B cell (primary cell): ENCODE results near the gene BEAN1. TPM values are rescaled to one million over a fixed set of nuclear protein-coding genes. Genes with fewer than 3 reads are reported as not detected.

Source experiments
- ATAC-seq: fragments of 200-7000 bp; cut with Tn5 transposase; one replicate; pipeline ENCODE4 v1.10.0; 2021; ENCODE audit warnings: low read depth, mild to moderate bottlenecking, moderate number of reproducible peaks, moderate library complexity
- CTCF ChIA-PET: fragments of 350-600 bp; sonication (Branson Sonifier 250); formaldehyde crosslinking; loops from one replicate; lab custom pipeline; 2021; ENCODE audit warnings: antibody characterized with exemption, inconsistent platforms; lab: Charles Lee
- POLR2A ChIA-PET: fragments of 350-600 bp; sonication (Branson Sonifier 250); formaldehyde crosslinking; loops from one replicate; lab custom pipeline; 2021; ENCODE audit warnings: antibody characterized with exemption; lab: Charles Lee
- DNase-seq: peaks from one replicate; pipeline ENCODE4 v3.0.0; 2013
- H2AFZ ChIP-seq: 2 replicates; pipeline ENCODE4 v1.6.1; 2012; ENCODE audit warnings: mild to moderate bottlenecking, low read depth, low read length; ENCODE audit not compliant: insufficient read depth, poor library complexity, severe bottlenecking
- H3K27ac ChIP-seq, 2 donors: 1 replicate in 1 of 2; 2 replicates in 1 of 2; pipeline ENCODE4 v1.5.1; 2012 to 2013; ENCODE audit warnings: low read length in 2 of 2, mild to moderate bottlenecking in 2 of 2, moderate library complexity in 1 of 2
- H3K27me3 ChIP-seq, 4 experiments: fragments of 200-600 bp in 1 of 4; sonication (generic) in 1 of 4; replicated peaks in 1 of 4; 1 replicate in 2 of 4; 2 replicates in 2 of 4; pipeline versions ENCODE4 v1.6.1 to v1.7.0; 2013 to 2016; ENCODE audit warnings: low read length in 3 of 4, mild to moderate bottlenecking in 2 of 4, mixed read lengths in 1 of 4, moderate library complexity in 1 of 4; ENCODE audit not compliant: insufficient read depth in 4 of 4, control insufficient read depth in 3 of 4; ENCODE audit errors: control extremely low read depth in 1 of 4
- H3K36me3 ChIP-seq, 2 experiments: replicated peaks in 1 of 2; 1 replicate in 1 of 2; 2 replicates in 1 of 2; pipeline versions ENCODE4 v1.6.1 to v1.7.1; 2013; ENCODE audit warnings: low read length in 1 of 2; ENCODE audit not compliant: insufficient read depth in 2 of 2, control insufficient read depth in 1 of 2; ENCODE audit errors: control extremely low read depth in 1 of 2, extremely low read depth in 1 of 2
- H3K4me1 ChIP-seq, 2 donors: fragments of 200-600 bp in 1 of 2; sonication (generic) in 1 of 2; 1 replicate in 1 of 2; 2 replicates in 1 of 2; pipeline versions ENCODE4 v1.5.1 to v1.6.1; 2013 to 2017; ENCODE audit warnings: low read length in 2 of 2; ENCODE audit not compliant: control insufficient read depth in 2 of 2, insufficient read depth in 2 of 2
- H3K4me2 ChIP-seq: replicated peaks from 2 replicates; pipeline ENCODE3; 2012; ENCODE audit warnings: mild to moderate bottlenecking, low read depth, low read length; ENCODE audit not compliant: poor library complexity, severe bottlenecking
- H3K4me3 ChIP-seq, 5 experiments: fragments of 200-600 bp in 1 of 5; sonication (generic) in 1 of 5; 1 replicate in 3 of 5; 2 replicates in 2 of 5; pipeline versions ENCODE4 v1.5.1 to v1.7.0; 2011 to 2016; ENCODE audit warnings: low read length in 4 of 5, mild to moderate bottlenecking in 4 of 5, low read depth in 2 of 5, control low read depth in 1 of 5, moderate library complexity in 1 of 5; ENCODE audit not compliant: insufficient read depth in 1 of 5; ENCODE audit errors: control extremely low read depth in 1 of 5, extremely low read depth in 1 of 5
- H3K79me2 ChIP-seq: fragments of 200-600 bp; sonication (generic); one replicate; pipeline ENCODE4 v1.6.0; 2016; ENCODE audit warnings: low read length; ENCODE audit not compliant: control insufficient read depth, insufficient read depth
- H3K9ac ChIP-seq: fragments of 200-600 bp; sonication (generic); 2 replicates; pipeline ENCODE4 v1.6.1; 2017; ENCODE audit warnings: mild to moderate bottlenecking, low read length, moderate library complexity
- H3K9me3 ChIP-seq, 3 donors: one replicate each; pipeline versions ENCODE4 v1.6.1 to v1.7.1; 2013; ENCODE audit warnings: low read length in 2 of 3; ENCODE audit not compliant: control insufficient read depth in 2 of 3, insufficient read depth in 1 of 3; ENCODE audit errors: control extremely low read depth in 1 of 3
- H4K20me1 ChIP-seq: 2 replicates; pipeline ENCODE4 v1.6.0; 2012; ENCODE audit warnings: mild to moderate bottlenecking, low read length; ENCODE audit not compliant: insufficient read depth, control insufficient read depth, poor library complexity, severe bottlenecking
- H3K27ac Mint-ChIP-seq: one replicate; pipeline ENCODE4 v1.8.0; 2021; ENCODE audit warnings: mixed read lengths
- H3K27me3 Mint-ChIP-seq: one replicate; pipeline ENCODE4 v1.8.0; 2021; ENCODE audit warnings: mixed read lengths
- H3K4me1 Mint-ChIP-seq: one replicate; pipeline ENCODE4 v1.8.0; 2021; ENCODE audit warnings: mixed read lengths
- H3K4me3 Mint-ChIP-seq: one replicate; pipeline ENCODE4 v1.8.0; 2021; ENCODE audit warnings: mixed read lengths
- H3K9me3 Mint-ChIP-seq: one replicate; pipeline ENCODE4 v1.8.0; 2022; ENCODE audit warnings: mixed read lengths; ENCODE audit not compliant: insufficient read depth
- EZH2 ChIP-seq: IDR thresholded peaks from 2 replicates; pipeline ENCODE4 v1.6.1; 2012; ENCODE audit warnings: borderline replicate concordance, low read depth, mild to moderate bottlenecking, moderate library complexity, low read length; ENCODE audit not compliant: insufficient read depth, poor library complexity, severe bottlenecking
- WGBS: methylation state at CpG from one replicate; pipeline ENCODE4 v1.1.5; 2013; ENCODE audit warnings: missing lambda C conversion rate; ENCODE audit not compliant: insufficient coverage; 5-methylcytosine and 5-hydroxymethylcytosine counted together
- intact Hi-C: fragments of 100-400 bp; cut with micrococcal nuclease; formaldehyde crosslinking; loops from one replicate; pipeline ENCODE4 v1.10.0; 2022
- polyA plus RNA-seq: library from polyadenylated mRNA; depleted of rRNA; stranded (reverse); fragments of >200 nt; gene quantifications from 2 replicates; pipeline ENCODE4 v1.2.3, GENCODE V29; 2012
- total RNA-seq, 2 donors: library from RNA; stranded (reverse); fragments of 120-200 nt in 1 of 2; gene quantifications; 1 replicate in 1 of 2; 2 replicates in 1 of 2; pipeline versions ENCODE4 v1.2.3 to v1.2.4, GENCODE V29; 2013 to 2022
- TF ChIP-seq, protein P1 (sequence below): fragments of 200-600 bp; IDR thresholded peaks from one replicate; pipeline ENCODE4 v1.8.0; 2022; ENCODE audit warnings: antibody characterized with exemption, mild to moderate bottlenecking

Gene BEAN1
- total and polyA plus RNA-seq, 2 donors (not counting 1 experiment from before 2014, with no cell fraction given), result not detected

DNA sequence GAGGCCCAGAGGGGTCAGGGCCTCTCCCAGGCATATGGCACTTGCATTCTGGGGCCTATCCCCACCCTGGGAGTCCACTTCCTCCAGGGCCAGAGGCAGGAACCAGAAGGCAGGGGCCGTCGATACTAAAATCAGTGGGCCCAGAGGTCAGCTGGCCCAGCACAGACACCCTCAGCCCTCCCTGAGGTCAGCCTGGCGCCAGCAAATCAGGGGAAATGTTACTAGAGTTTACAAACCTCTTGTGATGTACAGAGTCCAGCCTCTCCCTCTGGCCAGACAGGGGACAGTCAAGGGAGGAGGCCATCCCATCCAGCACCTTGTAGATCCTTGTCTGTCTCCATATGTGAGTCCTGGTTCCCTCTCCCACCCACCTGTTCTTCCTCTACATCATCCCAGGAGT is 49.8 kb upstream of the BEAN1 start:
- Histone ChIP-seq H3K36me3 (no peaks in the 10 kb centered on the region), H3K4me2 (no peak overlapping the region), H3K27ac (no peak overlapping the region), H3K4me3 (no peak overlapping the region), H3K9me3 (no peaks in the 10 kb centered on the region), H3K4me1 (no peaks in the 10 kb centered on the region), H4K20me1 (no peaks in the 10 kb centered on the region), H3K9ac (no peak overlapping the region), H2AFZ (no peak overlapping the region), H3K27me3 (peaks cover 0 to 8% (median 0%) of the 10 kb centered on the region in 4 experiments), H3K79me2 (no peaks in the 10 kb centered on the region)
- Mint-ChIP-seq H3K9me3 (peaks cover 9% of the 10 kb centered on the region), H3K4me1 (no peaks in the 10 kb centered on the region), H3K27ac (no peak overlapping the region), H3K4me3 (no peak overlapping the region), H3K27me3 (peaks cover 9% of the 10 kb centered on the region)
- ChIA-PET CTCF (no interaction called here), POLR2A (no interaction called here)
- DNase-seq, result no peak
- intact Hi-C loops, result no loop called here
- TF ChIP-seq, protein P1, sequence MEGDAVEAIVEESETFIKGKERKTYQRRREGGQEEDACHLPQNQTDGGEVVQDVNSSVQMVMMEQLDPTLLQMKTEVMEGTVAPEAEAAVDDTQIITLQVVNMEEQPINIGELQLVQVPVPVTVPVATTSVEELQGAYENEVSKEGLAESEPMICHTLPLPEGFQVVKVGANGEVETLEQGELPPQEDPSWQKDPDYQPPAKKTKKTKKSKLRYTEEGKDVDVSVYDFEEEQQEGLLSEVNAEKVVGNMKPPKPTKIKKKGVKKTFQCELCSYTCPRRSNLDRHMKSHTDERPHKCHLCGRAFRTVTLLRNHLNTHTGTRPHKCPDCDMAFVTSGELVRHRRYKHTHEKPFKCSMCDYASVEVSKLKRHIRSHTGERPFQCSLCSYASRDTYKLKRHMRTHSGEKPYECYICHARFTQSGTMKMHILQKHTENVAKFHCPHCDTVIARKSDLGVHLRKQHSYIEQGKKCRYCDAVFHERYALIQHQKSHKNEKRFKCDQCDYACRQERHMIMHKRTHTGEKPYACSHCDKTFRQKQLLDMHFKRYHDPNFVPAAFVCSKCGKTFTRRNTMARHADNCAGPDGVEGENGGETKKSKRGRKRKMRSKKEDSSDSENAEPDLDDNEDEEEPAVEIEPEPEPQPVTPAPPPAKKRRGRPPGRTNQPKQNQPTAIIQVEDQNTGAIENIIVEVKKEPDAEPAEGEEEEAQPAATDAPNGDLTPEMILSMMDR, result no peak
- TF ChIP-seq EZH2, result no peak
- no peak for ATAC-seq
- 93% methylated on average over 3 of the region's 3 CpGs for WGBS

DNA sequence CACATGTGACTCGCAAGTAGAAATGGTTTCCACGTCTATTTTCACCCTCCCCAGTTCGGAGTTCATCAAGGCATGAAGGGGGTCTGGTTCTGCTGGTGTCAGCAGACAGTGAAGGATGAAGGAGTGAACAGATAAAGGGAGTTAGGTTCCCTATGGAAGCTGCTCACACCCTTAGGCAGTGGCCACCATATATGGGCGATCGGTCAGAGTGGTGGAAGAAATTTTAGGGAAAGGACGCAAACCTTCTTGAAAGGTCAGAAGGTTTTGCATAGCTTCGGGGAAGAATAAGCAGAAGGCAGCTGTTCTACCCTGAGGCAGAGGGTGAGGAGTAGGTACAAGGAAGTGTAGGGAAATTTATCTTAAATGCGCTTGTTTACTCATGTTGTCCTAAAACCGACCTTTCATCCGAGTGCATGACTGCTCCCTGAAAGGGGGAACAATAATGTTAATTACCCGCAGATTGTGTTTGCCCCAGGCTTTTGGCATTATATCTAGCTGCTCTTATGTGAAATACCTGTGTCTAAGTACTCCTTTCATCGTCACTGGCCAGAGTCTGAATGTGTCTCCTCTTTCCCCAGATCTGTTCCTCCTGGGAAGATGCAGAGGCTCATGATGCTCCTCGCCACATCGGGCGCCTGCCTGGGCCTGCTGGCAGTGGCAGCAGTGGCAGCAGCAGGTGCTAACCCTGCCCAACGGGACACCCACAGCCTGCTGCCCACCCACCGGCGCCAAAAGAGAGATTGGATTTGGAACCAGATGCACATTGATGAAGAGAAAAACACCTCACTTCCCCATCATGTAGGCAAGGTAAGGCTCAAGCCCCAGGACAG is 48.1 kb upstream of the BEAN1 start:
- H3K27ac ChIP-seq, result no peak overlapping the region
- no peaks in the 10 kb centered on the region for H4K20me1 ChIP-seq
- no peak overlapping the region for H3K4me2 ChIP-seq
- no peak overlapping the region for H2AFZ ChIP-seq
- H3K4me1 ChIP-seq, result no peaks in the 10 kb centered on the region
- H3K27me3 ChIP-seq, result peaks cover 0 to 5% (median 0%) of the 10 kb centered on the region in 4 experiments
- DNase-seq, result no peak
- intact Hi-C loops, result no loop called here
- no peaks in the 10 kb centered on the region for H3K9me3 ChIP-seq
- no peak for ATAC-seq
- 88% methylated on average over 14 of the region's 18 CpGs for WGBS
- Mint-ChIP-seq H3K9me3 (peaks cover 9% of the 10 kb centered on the region), H3K27me3 (peaks cover 9% of the 10 kb centered on the region), H3K4me3 (no peak overlapping the region), H3K4me1 (no peaks in the 10 kb centered on the region), H3K27ac (no peak overlapping the region)
- ChIA-PET CTCF (interaction anchor here (0.6 to 1.0 kb wide), 2 partner anchors 20 to 22 kb away, joined by 3 read pairs; no protein-coding TSS in a partner anchor), POLR2A (no interaction called here)
- no peak overlapping the region for H3K4me3 ChIP-seq
- no peak for TF ChIP-seq EZH2
- TF ChIP-seq, protein P1, result no peak
- H3K9ac ChIP-seq, result no peak overlapping the region
- H3K36me3 ChIP-seq, result no peaks in the 10 kb centered on the region
- H3K79me2 ChIP-seq, result no peaks in the 10 kb centered on the region
